T-helper 17 cell (primary cell): ENCODE data around the gene ZZZ3. TPM values are rescaled to one million over a fixed set of nuclear protein-coding genes. Genes with fewer than 3 reads are reported as not detected.

ENCODE experiments used
- total RNA-seq, 4 donors: library from RNA in 2 of 4; stranded (reverse) in 2 of 4; gene quantifications; one replicate each; pipeline ENCODE4 v1.2.3 and lab custom pipeline; 2022 to 2026

The ZZZ3 gene
- total RNA-seq, 2 donors from 2014 or later = 49.8 to 55.5 TPM

Other genes starting within 250 kb of the ZZZ3 start
- 10 to 100 TPM; 59.1 to 66.9 TPM for gene USP33, start 77.2 kb upstream of the ZZZ3 start, total RNA-seq
- gene MIGA1, start 97.0 kb upstream of the ZZZ3 start, total RNA-seq = 10 to 100 TPM; 11.8 to 14.7 TPM
- gene NEXN, start 206.0 kb upstream of the ZZZ3 start, total RNA-seq = 1 to 10 TPM in 1 of 2 donors, under 1 TPM in 1; 0.90 to 4.5 TPM